LHCN-M2 (cell line): ENCODE results near the gene TLCD3A. TPM values are rescaled to one million over a fixed set of nuclear protein-coding genes. Genes with fewer than 3 reads are reported as not detected.
"Not testable (repeated sequence)": the region's sequence is repeated elsewhere in the genome, so short reads cannot be mapped to it uniquely, and the experiment has no call there.

ENCODE experiments used
- DNase-seq: peaks from one replicate; pipeline ENCODE4 v3.0.0-alpha.2; 2012; ENCODE audit warnings: low read depth
- total RNA-seq: library from RNA; depleted of rRNA; stranded (reverse); fragments of >200 nt; gene quantifications from 2 replicates; pipeline ENCODE4 v1.2.3, GENCODE V29; 2014

Gene TLCD3A
- total RNA-seq, 1 experiment from 2014 or later = 22.7 TPM

DNA sequence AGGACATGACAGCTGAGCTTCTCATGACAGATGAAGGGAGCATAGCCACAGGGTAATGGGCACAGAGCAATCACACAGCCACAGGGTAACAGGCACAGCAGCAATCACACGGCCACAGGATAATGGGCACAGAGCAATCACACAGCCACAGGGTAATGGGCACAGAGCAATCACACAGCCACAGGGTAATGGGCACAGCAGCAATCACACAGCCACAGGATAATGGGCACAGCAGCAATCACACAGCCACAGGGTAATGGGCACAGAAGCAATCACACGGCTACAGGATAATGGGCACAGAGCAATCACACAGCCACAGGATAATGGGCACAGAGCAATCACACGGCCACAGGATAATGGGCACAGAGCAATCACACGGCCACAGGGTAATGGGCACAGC lies 16.2 kb downstream of the TLCD3A start:
- not testable (repeated sequence) for DNase-seq

DNA sequence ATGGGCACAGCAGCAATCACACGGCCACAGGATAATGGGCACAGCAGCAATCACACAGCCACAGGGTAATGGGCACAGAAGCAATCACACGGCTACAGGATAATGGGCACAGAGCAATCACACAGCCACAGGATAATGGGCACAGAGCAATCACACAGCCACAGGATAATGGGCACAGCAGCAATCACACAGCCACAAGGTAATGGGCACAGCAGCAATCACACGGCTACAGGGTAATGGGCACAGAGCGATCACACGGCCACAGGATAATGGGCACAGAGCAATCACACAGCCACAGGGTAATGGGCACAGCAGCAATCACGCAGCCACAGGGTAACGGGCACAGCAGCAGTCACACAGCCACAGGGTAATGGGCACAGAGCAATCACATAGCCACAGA lies 17.0 kb downstream of the TLCD3A start:
- not testable (repeated sequence) for DNase-seq

DNA sequence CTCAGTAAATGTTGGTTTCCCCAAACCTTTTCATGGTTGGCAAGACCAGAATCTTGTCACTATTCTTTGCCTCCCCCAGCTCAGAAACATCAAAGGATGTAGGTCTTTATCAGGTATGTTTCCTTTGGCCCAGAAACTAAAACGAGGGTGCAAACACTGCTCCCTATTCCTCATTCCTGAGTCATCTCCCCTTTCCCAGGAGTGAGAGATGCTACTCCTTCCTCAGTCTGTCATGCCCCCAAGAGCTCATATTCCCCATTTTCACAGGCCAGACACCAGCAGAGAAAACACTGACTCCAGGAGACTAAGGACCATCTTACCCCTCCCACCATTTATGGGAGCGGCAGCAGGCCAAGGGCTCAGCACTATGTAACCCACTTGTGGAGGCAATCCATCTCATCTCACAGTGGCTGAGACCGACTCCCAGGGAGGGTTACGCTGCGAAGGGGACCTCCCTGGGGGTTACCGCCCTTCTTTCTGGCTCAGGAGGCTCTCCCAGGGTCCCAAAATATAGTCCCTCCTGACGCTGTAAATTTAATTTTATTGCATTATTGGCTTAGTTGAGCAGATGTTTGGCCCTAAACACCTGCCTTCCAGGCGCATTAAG lies 18.1 kb downstream of the TLCD3A start:
- no peak for DNase-seq

- peak; percentile 66 for DNase-seq
Measured at GRCh38 chr17:751269-752001, 19.0 kb downstream of the TLCD3A start.

DNA sequence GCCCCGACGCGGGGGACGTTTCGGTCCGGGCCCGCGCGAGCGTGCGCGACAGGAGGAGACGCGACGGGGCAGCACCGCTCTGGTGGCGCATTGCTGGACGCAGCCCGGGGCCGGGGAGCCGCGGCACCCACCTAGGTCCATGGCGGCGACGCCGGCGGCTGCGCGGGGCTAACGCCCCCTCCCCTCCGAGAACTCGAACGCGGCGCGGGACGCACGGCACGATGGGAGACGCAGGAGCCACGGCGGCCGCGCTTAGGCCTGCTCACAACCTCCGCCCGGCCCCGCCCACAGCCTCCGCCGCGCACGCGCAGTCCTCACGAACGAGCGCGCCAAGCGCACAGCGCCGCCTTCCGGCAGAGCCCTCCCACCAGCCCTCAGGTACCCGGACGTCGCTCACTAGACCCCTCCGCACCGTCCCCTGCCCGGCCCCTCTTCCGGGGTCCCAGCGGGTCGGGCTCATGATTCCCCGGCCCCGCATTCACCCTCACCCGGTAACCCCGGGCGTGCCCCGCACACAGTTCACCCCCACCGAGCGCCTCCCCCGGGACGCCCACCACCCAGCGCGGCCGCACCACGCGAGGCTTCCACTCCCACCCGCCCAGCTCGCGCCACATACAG lies 19.7 kb downstream of the TLCD3A start, which contains the start of gene GEMIN4:
TSS of gene GEMIN4 (minus strand) at position 263 of the 618 bp plus-strand sequence. CDS start at position 141, 122 bp downstream.
- peak; percentile 80 for DNase-seq

DNA sequence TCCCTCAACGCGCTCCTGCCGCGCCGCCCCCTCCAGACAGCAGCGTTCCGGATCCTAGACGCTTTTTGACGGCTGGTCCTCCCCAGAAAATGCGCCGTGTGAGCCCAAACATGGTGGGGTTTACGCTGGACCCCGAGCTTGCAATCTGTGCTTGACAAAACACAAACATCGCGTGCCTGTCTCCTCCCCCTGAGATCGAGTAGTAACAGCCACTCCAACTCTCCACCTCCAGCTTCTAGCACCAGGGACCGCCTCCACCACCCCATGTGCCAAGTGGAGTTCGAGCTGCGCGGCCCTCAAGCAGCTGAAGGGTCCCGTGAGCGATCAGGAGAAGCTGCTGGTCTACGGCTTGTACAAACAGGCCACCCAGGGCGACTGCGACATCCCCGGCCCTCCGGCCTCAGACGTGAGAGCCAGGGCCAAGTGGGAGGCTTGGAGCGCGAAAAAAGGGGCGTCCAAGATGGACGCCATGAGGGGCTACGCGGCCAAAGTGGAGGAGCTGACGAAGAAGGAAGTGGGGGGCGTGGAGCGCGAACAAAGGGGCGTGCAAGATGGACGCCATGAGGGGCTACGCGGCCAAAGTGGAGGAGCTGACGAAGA lies 20.3 kb downstream of the TLCD3A start:
- peak; percentile 31 for DNase-seq

- no peak for DNase-seq
Measured at GRCh38 chr17:753418-753817, 21.0 kb downstream of the TLCD3A start.

DNA sequence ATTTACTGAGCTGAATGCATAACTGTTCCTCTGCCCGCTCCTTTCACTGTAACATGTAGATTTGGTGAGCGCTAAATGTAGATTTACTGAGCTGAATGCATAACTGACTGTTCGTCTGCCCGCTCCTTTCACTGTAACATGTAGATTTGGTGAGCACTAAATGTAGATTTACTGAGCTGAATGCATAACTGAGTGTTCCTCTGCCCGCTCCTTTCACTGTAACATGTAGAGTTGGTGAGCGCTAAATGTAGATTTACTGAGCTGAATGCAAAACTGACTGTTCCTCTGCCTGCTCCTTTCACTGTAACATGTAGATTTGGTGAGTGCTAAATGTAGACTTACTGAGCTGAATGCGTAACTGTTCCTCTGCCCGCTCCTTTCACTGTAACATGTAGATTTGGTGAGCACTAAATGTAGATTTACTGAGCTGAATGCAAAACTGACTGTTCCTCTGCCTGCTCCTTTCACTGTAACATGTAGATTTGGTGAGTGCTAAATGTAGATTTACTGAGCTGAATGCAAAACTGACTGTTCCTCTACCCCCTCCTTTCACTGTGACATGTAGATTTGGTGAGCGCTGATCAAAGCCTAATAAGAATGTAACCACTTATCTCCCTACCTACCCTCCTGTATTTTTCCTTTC lies 23.0 kb downstream of the TLCD3A start:
- not testable (repeated sequence) for DNase-seq

- DNase-seq = not testable (repeated sequence)
Measured at GRCh38 chr17:756010-756567, 23.7 kb downstream of the TLCD3A start.

GRCh38 chr17:759964-760363 lies 27.6 kb downstream of the TLCD3A start:
- no peak for DNase-seq

DNA sequence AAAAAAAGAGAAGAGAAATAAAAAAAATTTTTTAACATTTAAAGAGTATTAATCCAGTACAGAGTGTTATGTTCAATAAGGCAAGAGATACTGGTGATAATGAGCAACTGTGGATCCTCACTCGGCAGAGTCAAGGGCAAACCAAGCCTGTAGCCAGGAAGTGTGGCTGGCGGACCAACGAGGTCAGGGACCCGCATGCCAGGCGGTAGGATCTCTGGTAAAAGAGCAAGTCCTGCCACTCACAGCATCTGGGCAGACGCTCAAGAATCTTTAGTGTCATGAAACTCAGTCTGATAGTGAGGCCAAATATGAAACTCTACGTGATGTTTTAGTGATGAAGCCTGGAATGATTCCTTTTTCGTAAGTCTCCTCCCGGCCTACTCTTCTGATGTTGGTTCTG lies 28.0 kb downstream of the TLCD3A start:
- DNase-seq = no peak

DNA sequence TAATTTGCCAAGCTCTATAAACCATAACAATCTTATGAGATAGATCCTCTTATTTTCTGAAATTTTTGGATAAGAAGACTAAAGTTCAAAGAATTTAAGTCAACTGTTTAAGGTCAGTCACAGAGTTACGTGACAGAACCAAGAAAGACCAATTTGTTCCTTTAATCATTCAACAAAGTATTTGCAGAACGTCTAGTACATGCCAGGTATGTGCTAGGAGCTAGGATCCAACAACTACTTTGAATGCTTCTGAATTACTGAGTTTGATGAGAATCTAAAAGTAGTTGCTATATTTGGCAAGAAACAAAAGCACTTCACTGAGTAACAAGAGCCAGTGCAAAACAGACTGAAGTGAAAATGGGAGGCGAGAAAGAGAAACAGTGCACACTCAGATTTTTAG lies 34.7 kb downstream of the TLCD3A start:
- DNase-seq = no peak

DNA sequence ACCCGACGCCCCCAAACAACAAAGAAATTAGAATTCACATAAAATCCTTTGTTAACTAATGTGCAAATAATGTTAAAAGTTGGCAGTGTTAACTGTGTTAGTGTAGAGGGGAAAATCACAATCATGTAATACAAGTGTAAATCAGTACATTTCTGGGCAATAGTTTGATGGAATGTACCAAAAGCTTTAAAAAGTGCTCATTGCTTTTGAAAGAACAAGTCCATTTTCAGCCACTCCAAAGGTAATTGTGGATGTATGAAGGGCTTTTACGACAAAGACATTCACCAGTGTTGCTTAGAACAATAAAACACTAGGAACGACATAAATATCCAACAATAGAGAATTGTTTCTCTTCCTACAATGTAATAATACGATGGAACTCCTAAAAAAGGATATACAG lies 40.6 kb downstream of the TLCD3A start:
- no peak for DNase-seq

DNA sequence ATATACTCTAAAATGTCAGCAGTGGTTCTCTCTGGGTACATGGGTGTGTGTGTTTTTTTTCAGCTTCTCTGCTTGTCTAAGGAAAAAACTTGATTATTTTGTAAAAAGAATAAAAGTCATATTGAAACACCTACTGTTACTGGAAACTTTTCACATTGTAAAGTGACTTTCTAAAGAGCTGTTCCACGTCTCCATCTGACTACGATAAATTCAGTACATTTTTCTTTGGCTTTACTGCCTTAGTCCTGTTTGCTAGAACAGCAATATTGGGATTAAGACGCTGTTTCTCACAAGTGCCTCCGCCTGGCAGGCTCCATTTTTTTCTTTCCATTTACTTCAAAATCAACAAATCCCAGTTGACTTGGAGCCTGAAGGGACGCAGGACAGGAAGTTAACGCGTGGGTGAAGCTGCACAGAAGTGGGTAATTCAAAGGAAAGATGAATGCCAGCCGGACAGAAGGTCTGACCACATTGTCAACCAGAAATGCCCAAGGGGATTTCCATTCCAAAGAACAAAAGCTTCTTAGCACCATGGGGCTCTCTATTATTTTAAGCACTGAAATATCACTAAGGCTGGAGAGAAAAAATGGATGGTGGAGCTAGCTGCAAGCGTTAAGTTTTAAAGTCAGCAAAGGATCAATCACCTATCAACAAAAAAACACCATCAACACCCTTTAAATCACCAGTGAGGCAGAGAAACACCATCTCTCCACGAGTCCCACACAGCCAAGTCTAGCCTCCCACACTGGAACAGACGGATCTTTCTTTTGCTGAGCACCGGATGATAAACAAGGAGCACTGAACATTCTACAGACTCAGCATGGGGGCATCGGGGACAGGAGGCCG lies 41.3 kb downstream of the TLCD3A start:
- no peak for DNase-seq

DNA sequence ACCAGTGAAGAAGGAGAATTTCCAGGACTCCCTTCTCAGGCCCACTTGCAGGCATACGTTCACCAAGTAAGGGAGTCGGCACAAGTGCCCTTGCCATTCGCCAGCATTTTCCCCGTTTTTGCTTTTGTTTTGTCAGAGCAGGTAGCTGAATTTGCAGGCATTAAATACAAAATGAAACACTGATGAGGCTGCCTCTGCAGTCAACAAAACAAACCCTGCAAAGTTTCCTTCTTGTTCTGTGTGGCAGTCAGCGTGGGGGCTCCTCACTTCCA lies 41.9 kb downstream of the TLCD3A start:
- no peak for DNase-seq

- DNase-seq = no peak
Measured at GRCh38 chr17:778096-778495, 45.7 kb downstream of the TLCD3A start.

DNA sequence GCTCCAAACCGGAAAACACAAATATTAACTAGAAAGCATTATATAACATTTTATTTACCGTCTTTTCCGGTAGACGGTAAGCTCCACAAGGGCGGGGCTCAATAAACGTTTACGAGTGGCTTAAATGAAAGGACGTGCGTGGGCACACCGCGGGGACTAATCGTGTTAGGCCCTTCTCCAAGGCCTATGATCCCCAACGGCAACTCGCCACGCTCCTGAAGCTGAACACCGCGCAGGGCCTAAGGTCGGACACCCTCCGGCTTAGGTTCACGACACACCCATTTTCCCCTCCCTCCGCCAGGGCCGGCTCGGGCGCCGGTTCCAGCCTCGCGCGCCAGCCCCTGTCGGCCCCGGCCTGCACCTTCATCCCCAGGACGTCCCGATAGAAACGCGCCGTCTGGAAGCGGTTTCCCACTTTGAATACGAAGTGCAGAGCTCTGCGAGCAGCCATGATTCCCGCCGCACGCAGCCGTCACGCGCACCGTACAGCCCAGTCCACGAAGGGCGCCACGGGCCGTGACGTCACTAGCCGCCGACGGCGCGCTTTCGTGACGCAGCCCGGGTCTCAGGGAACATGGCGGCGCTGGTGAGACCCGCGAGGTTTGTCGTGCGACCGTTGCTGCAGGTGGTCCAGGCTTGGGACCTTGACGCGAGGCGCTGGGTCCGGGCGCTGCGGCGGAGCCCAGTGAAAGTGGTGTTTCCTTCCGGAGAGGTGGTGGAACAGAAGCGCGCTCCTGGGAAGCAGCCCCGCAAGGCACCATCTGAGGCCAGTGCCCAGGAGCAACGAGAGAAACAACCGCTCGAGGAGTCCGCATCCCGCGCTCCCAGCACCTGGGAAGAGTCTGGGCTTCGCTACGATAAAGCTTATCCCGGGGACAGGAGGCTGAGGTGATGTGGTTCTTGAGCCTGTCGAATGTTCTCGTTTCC lies 49.7 kb downstream of the TLCD3A start, which contains the start of the genes GLOD4 and MRM3:
TSS of gene GLOD4 (minus strand) at position 476 of the 927 bp plus-strand sequence. CDS start at position 451, 25 bp downstream.
TSS of gene MRM3 (plus strand) at position 549 of the 927 bp plus-strand sequence. CDS start at position 575, 26 bp downstream.
- DNase-seq = peak; percentile 87

GRCh38 chr17:784143-784542 lies 51.7 kb downstream of the TLCD3A start:
- DNase-seq = no peak

DNA sequence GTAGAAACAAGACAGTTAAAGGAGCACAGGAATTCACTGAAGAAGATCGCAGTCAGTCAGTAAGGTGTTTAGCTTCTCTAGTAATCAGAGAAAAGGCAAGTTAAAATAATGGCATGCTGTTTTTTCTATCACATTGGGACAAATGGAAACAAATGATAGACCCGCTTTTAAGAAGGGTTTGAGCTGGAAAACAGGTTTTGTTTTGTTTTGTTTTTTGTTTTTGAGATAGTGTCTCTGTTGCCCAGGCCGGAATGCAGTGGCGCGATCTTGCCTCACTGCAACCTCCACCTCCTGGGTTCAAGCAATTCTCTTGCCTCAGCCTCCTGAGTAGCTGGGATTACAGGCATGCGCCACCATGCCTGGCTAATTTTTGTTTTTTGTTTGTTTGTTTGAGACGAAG lies 53.5 kb downstream of the TLCD3A start:
- not testable (repeated sequence) for DNase-seq
